HG03196 (cell line): Measurements from ENCODE around the gene SPATS2.

Source experiments
- ATAC-seq: cut with Tn5 transposase; IDR thresholded peaks from one replicate; pipeline ENCODE4 v1.9.1; 2021; ENCODE audit not compliant: unreplicated experiment

SPATS2 gene

GRCh38 chr12:49458816-49459215 lies 91.6 kb downstream of the SPATS2 start:
- ATAC-seq = no peak

- ATAC-seq = no peak
These were observed 94.0 kb downstream of the SPATS2 start for GRCh38 chr12:49461221-49461620.

DNA sequence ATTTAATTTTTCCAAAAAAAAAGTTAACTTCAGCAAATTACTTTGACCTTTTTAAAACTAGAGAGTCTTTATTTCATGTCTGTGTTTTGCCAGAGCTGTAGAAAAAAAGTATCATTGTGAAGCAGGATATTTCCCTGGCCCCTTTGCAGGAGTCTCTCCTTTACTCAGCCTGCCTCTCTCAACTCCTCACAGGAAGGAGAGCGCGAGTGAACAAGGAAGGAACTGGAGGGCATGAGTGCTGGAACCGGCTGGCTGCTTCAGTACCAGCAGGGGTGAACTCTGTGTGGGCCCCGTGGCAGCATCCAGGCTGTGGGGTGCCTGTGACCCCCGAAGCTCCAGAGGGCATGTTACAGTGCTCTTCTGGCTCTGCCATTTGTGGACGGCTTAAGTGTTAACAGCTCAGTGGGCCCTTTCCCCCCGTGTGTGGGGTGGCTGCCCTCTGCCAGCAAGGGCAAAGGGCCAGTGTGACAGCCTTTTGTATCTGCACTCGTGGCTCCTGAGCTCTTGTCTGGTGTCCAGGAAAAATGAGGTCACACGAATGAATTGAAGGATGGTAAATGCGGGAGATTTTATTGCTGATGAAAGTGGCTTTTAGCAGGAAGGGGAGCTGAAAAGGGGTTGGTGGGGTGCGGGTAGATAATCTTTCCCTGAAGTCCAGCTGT lies 95.0 kb downstream of the SPATS2 start:
- no peak for ATAC-seq

- ATAC-seq = no peak
These were observed 97.9 kb downstream of the SPATS2 start for GRCh38 chr12:49465132-49465531.

DNA sequence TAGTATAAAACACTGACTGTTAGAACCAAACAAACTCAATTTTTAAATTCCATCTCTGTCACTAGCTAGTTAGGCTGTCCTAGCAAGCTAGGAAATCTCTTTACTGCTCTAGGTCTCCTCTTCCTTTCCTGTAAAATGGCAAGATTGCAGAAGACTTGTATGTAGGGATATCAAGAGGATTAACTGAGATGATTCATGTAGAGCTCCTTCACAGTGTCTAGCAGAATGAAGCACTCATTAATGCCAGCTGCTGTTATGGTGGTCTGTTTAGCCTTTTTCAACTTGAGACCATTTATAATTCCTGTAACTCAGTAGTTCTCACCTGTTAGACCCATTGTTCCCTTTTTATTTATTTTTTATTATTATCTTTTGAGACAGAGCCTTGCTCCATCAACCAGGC lies 103.7 kb downstream of the SPATS2 start:
- no peak for ATAC-seq

DNA sequence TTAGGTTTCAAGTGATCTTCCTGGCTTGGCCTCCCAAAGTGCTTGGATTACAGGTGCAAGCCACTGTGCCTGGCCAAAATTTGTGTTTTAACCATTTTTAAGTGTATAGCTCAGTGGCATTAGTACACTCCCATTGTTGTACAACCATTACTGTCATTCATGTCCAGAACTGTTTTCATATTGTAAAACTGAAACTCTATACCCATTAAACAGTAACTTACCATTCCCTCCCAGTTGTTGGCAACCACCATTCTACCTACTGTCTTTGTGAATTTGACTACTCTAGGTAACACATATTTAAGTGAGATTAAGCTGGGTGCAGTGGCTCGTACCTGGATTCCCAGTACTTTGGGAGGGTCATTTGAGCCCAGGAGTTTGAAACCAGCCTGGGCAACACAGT lies 104.3 kb downstream of the SPATS2 start:
- ATAC-seq = no peak

DNA sequence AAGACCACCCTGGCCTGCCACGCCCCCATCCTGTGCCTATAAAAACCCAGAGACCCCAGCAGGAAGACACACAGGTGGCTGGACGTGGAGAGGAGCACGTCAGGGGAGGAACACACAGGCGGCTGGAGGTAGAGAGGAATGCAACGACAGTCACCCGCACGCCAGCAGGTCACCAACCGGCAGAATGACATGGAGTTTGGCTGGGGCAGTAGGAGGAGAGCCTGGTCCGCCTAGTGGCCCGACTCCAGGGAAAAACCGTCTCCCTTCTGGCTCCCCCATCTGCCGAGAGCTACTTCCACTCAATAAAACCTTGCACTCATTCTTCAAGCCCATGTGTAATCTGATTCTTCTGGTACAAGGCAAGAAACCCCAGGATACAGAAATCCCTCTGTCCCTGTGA lies 108.8 kb downstream of the SPATS2 start:
- ATAC-seq = no peak

GRCh38 chr12:49478949-49479664 lies 111.8 kb downstream of the SPATS2 start:
- no peak for ATAC-seq

GRCh38 chr12:49482095-49483051 lies 115.1 kb downstream of the SPATS2 start:
- no peak for ATAC-seq

DNA sequence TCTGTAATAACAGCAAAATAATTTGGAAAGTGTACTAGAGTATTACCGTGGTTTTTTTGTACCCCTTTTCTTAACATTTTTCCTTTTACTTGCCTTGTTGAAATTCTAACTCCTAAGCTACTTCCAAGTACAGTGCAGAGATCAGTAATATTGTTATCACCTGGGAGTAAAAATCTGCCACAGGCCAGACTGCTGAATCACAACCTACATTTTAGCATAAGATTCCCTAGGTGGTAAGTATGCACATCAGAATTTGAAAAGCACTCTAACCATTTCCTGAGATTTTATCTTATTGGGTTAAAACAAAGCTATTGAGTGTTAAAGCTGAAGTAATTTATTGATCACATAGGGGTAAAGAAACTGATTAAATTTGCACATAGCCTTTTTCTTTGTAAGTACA lies 116.4 kb downstream of the SPATS2 start:
- ATAC-seq = no peak

- ATAC-seq = no peak
These were observed 120.3 kb downstream of the SPATS2 start for GRCh38 chr12:49487605-49488004.

DNA sequence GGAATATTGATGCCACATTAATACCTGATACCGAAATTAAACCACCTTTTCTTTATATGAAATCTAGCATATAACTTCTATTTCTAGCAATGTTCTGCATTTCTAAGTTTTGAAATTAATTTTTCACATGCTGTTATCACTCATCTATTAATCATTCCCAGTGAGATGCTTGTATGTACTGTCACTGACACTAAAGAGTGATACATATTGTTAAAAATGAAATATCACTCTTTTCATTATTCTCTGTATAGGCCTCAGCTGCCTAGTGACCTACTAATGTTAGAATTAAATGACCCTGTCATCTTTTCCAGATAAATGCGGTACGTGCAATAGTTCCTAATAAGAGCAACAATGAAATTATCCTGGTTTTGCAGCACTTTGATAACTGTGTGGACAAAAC lies 121.9 kb downstream of the SPATS2 start:
- ATAC-seq = no peak

- no peak for ATAC-seq
These were observed 122.5 kb downstream of the SPATS2 start for GRCh38 chr12:49489720-49490119.

GRCh38 chr12:49491823-49492222 lies 124.6 kb downstream of the SPATS2 start:
- ATAC-seq = no peak

DNA sequence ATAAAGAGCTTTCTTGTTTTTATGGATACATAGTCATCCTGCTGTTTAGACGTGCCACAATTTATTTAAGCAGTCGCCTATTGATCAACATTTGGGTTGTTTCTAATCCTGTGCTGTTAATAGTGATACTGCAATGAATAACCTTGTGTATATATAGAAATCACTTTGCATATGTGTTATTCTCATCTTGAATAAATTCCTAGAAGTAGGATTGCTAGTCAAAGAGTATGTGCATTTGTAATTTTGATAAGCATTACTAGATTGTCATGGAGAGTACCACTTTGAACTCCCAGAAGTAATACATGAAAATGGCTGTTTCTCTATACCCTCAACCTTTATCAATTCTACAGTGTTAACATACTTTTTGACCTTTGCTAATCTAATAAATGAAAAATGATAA lies 126.6 kb downstream of the SPATS2 start:
- ATAC-seq = no peak

- no peak for ATAC-seq
These were observed 129.4 kb downstream of the SPATS2 start for GRCh38 chr12:49496417-49497360.

DNA sequence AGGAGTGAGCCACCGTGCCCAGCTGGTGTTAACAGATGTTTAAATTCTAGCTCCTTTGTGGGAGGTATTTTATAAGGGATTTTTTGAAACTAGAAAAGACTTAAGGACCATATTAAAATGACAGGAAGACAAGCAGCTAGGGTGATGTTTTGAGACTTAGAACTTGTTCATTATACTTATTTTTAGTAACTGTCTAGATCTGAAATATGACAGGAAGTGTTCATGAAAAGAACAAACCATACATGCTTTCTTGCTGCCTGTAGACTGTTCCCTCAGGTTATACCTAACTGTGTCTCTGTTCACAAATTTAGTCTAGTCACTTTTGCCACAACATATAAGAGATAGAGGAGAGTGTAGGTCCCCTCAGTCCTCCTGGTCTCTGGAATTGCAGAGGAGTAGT lies 134.6 kb downstream of the SPATS2 start:
- no peak for ATAC-seq

- no peak for ATAC-seq
These were observed 135.3 kb downstream of the SPATS2 start for GRCh38 chr12:49502590-49502989.

GRCh38 chr12:49503674-49504180 lies 136.5 kb downstream of the SPATS2 start:
- no peak for ATAC-seq

GRCh38 chr12:49505672-49506071 lies 138.4 kb downstream of the SPATS2 start:
- no peak for ATAC-seq
